H1 (cell line): ENCODE results near the gene PDE1A. TPM values are rescaled to one million over a fixed set of nuclear protein-coding genes. Genes with fewer than 3 reads are reported as not detected.

Experiments
- EGR1 ChIP-seq: IDR thresholded peaks from 2 replicates; pipeline ENCODE4 v1.6.1; 2011; ENCODE audit warnings: low read depth, low read length, borderline replicate concordance
- SUZ12 ChIP-seq: fragments of 200-600 bp; sonication (generic); IDR thresholded peaks from 2 replicates; pipeline ENCODE4 v1.6.1; 2012; ENCODE audit warnings: mild to moderate bottlenecking, inconsistent platforms, low read length, moderate library complexity, mixed read lengths
- polyA plus RNA-seq, 7 experiments: library from polyadenylated mRNA; depleted of rRNA in 3 of 7; stranded (reverse) in 5 of 7; unstranded in 2 of 7; fragments of >200 nt in 5 of 7; fragments of 200-250 nt in 2 of 7; gene quantifications; 1 replicate in 5 of 7; 2 replicates in 1 of 7; 4 replicates in 1 of 7; pipeline versions ENCODE4 v1.2.1 to v1.2.3, GENCODE V29; 2011 to 2013; ENCODE audit warnings: missing spikeins in 2 of 7, mixed read lengths in 2 of 7
- total RNA-seq: library from RNA; stranded (reverse); fragmentation: NEBNext Ultra II Directional; extraction: Animal tissue kit (Norgen Biotek cat#: 25700); gene quantifications from 2 replicates; pipeline ENCODE4 v1.2.1, GENCODE V29; 2021

Gene PDE1A
- total and polyA plus RNA-seq, 2 of the 8 experiments (the other 6 are each of a cell fraction or from before 2014, with no cell fraction given) = 0.34 TPM; not detected in 1

DNA sequence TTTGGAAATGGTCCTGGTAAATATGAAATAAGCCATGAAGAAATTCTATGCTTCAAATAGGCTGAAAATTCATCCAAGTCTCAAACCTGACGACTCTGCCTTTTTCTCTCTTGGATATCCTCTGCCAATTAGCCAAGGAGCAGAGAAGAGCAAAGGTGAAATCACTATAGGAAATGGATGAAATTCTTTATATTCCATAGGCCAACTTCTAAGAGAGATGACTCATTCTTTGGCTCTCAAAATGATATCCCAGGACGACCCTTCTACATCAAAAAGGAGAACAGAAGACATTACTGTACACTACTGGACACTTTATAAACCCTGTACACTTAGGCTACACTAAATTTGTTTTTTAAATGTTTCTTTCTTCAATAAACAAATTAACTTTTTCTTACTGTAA is 22.7 kb downstream of the PDE1A start (continued):
- no peak for TF ChIP-seq EGR1
- TF ChIP-seq SUZ12 = no peak
